ENCODE results near the gene CDC14A. TPM values are rescaled to one million over a fixed set of nuclear protein-coding genes. Genes with fewer than 3 reads are reported as not detected.

CDC14A gene
- total and polyA plus RNA-seq, 2 donors (not counting 3 experiments of a cell fraction or from before 2014, with no cell fraction given), result 3.4 to 13.9 TPM

DNA sequence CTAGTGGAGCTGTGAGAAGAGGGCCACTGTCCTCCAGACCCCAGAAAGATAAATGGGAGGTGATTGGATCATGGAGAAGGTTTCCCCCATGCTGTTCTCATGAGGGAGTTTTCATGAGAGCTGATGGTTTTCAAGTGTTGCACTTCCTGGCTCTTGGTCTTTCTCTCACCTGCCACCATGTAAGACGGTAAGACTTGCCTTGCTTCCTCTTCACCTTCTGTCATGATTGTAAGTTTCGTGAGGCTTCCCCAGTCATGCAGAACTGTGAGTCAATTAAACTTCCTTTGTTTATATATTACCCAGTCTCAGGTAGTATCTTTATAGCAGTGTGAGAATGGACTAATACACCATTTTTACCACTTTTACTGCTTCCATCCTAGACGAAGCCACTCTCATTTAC lies 213.2 kb downstream of the CDC14A start:
- H3K4me2 ChIP-seq (ENCODE audit: insufficient read depth, low read length), result no peak overlapping the region
- H3K36me3 ChIP-seq (ENCODE audit: control insufficient read depth in 2 of 2, extremely low read depth in 1 of 2, insufficient read depth in 2 of 2, low read length in 2 of 2), result no peaks in the 10 kb centered on the region
- FAIRE-seq (no peak), DNase-seq (ENCODE audit: low read depth, low spot score) (no peak)
- no peaks in the 10 kb centered on the region for H3K9me3 ChIP-seq (replicated peaks; ENCODE audit: control insufficient read depth, insufficient read depth, low read length)
- TF ChIP-seq EZH2 (IDR thresholded peaks at IDR 0.05; ENCODE audit: borderline replicate concordance, low read depth, low read length, severe bottlenecking) (no peak), JUN (IDR thresholded peaks at IDR 0.05; ENCODE audit: borderline replicate concordance, insufficient read depth, insufficient read length, low read depth) (no peak), FOS (IDR thresholded peaks at IDR 0.05; ENCODE audit: borderline replicate concordance, insufficient read depth, low read length) (no peak), POLR2A (IDR thresholded peaks at IDR 0.05; ENCODE audit: low read depth, low read length) (no peak), GATA2 (IDR thresholded peaks at IDR 0.05; ENCODE audit: insufficient read depth, insufficient read length, low read depth, low read length) (no peak), POLR2AphosphoS5 (IDR thresholded peaks at IDR 0.05; ENCODE audit: insufficient read depth, low read depth, low read length) (no peak), MYC (IDR thresholded peaks at IDR 0.05; ENCODE audit: low read depth, low read length) (no peak)
- TF ChIP-seq, protein P1, sequence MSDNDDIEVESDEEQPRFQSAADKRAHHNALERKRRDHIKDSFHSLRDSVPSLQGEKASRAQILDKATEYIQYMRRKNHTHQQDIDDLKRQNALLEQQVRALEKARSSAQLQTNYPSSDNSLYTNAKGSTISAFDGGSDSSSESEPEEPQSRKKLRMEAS (IDR thresholded peaks at IDR 0.05; ENCODE audit: insufficient read depth, insufficient read length), result no peak
- TF ChIP-seq, protein P2, sequence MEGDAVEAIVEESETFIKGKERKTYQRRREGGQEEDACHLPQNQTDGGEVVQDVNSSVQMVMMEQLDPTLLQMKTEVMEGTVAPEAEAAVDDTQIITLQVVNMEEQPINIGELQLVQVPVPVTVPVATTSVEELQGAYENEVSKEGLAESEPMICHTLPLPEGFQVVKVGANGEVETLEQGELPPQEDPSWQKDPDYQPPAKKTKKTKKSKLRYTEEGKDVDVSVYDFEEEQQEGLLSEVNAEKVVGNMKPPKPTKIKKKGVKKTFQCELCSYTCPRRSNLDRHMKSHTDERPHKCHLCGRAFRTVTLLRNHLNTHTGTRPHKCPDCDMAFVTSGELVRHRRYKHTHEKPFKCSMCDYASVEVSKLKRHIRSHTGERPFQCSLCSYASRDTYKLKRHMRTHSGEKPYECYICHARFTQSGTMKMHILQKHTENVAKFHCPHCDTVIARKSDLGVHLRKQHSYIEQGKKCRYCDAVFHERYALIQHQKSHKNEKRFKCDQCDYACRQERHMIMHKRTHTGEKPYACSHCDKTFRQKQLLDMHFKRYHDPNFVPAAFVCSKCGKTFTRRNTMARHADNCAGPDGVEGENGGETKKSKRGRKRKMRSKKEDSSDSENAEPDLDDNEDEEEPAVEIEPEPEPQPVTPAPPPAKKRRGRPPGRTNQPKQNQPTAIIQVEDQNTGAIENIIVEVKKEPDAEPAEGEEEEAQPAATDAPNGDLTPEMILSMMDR (IDR thresholded peaks at IDR 0.05; ENCODE audit: extremely low read depth in 1 of 2, insufficient read depth in 1 of 2, low read depth in 1 of 2, low read length in 2 of 2), result no peak
- no peaks in the 10 kb centered on the region for H4K20me1 ChIP-seq (replicated peaks; ENCODE audit: control insufficient read depth, extremely low read depth, insufficient read depth, low read length)
- no peaks in the 10 kb centered on the region for H3K27me3 ChIP-seq (ENCODE audit: control insufficient read depth in 2 of 2, insufficient read depth in 2 of 2, low read length in 2 of 2)
- H2AFZ ChIP-seq (ENCODE audit: low read depth, low read length), result no peak overlapping the region
- ChIA-PET CTCF (interaction anchor here (0.8 to 1.0 kb wide), 3 partner anchors 10 to 19 kb away, joined by 3 to 4 read pairs (median 4); no protein-coding TSS in a partner anchor), POLR2A (no interaction called here)
- intact Hi-C loops (cut with micrococcal nuclease) (no loop called here), dilution Hi-C loops (cut with MboI; ENCODE audit: extremely low pct_ligation_motif_present, low sequenced_read_pairs) (no loop called here)
- no TSS peak for BruUV-seq (replicated peaks)
- H3K4me1 ChIP-seq (ENCODE audit: control insufficient read depth, extremely low read depth, insufficient read depth, low read length), result no peaks in the 10 kb centered on the region
- H3K79me2 ChIP-seq (ENCODE audit: control insufficient read depth, insufficient read depth, low read length), result no peaks in the 10 kb centered on the region
- H3K27ac ChIP-seq (ENCODE audit: insufficient read depth, low read depth, low read length), result no peak overlapping the region
- no peaks in the 10 kb centered on the region for H3K9me1 ChIP-seq (replicated peaks; ENCODE audit: control insufficient read depth, extremely low read depth, insufficient read depth, low read length)
- no peak overlapping the region for H3K9ac ChIP-seq (replicated peaks; ENCODE audit: extremely low read depth, insufficient read depth, low read length)
- H3K4me3 ChIP-seq (replicated peaks in 1 of 3; ENCODE audit: insufficient read depth in 1 of 3, low read depth in 1 of 3, low read length in 3 of 3), result no peak overlapping the region

Measured in endothelial cell of umbilical vein (primary cell).